CD8-positive, alpha-beta memory T cell (primary cell): ENCODE data around the gene CLEC11A. TPM values are rescaled to one million over a fixed set of nuclear protein-coding genes. Genes with fewer than 3 reads are reported as not detected.
"Not testable (repeated sequence)": the region's sequence is repeated elsewhere in the genome, so short reads cannot be mapped to it uniquely, and the experiment has no call there.

Experiments
- CTCF ChIA-PET: fragments of 350-600 bp; sonication (Branson Sonifier 250); formaldehyde crosslinking; loops from one replicate; lab custom pipeline; 2021; ENCODE audit warnings: antibody characterized with exemption; lab: Charles Lee
- POLR2A ChIA-PET: fragments of 350-600 bp; sonication (Branson Sonifier 250); formaldehyde crosslinking; loops from one replicate; lab custom pipeline; 2021; ENCODE audit warnings: antibody characterized with exemption; lab: Charles Lee
- DNase-seq, 5 donors: peaks; one replicate each; pipeline versions ENCODE4 v3.0.0 to v3.0.0-alpha.2; 2020 to 2022; ENCODE audit warnings: mixed read lengths in 1 of 5
- H3K27ac ChIP-seq: one replicate; pipeline ENCODE4 v1.7.0; 2013; ENCODE audit warnings: low read depth, mild to moderate bottlenecking, low read length, moderate library complexity
- H3K27me3 ChIP-seq: 2 replicates; pipeline ENCODE4 v1.7.0; 2013; ENCODE audit warnings: low read length, mild to moderate bottlenecking; ENCODE audit not compliant: insufficient read depth, poor library complexity, severe bottlenecking
- H3K36me3 ChIP-seq: 2 replicates; pipeline ENCODE4 v1.7.0; 2013; ENCODE audit warnings: mild to moderate bottlenecking, low read length, moderate library complexity; ENCODE audit not compliant: insufficient read depth
- H3K4me1 ChIP-seq: 2 replicates; pipeline ENCODE4 v1.7.0; 2013; ENCODE audit warnings: mild to moderate bottlenecking, low read length, moderate library complexity; ENCODE audit not compliant: insufficient read depth
- H3K4me3 ChIP-seq: 2 replicates; pipeline ENCODE4 v1.7.0; 2013; ENCODE audit warnings: mild to moderate bottlenecking, low read length
- H3K9me3 ChIP-seq: 2 replicates; pipeline ENCODE4 v1.7.0; 2013; ENCODE audit warnings: mild to moderate bottlenecking, low read length
- H3K27ac Mint-ChIP-seq, 8 donors: one replicate each; pipeline ENCODE4 v1.8.0; 2020 to 2021; ENCODE audit warnings: mixed read lengths in 8 of 8, mild to moderate bottlenecking in 6 of 8, inconsistent platforms in 3 of 8, moderate library complexity in 3 of 8
- H3K27me3 Mint-ChIP-seq, 2 donors: one replicate each; pipeline ENCODE4 v1.8.0; 2020 to 2021; ENCODE audit warnings: mixed read lengths in 2 of 2, mild to moderate bottlenecking in 1 of 2, moderate library complexity in 1 of 2
- H3K36me3 Mint-ChIP-seq, 3 donors: one replicate each; pipeline ENCODE4 v1.8.0; 2020 to 2021; ENCODE audit warnings: mixed read lengths in 3 of 3, inconsistent platforms in 1 of 3, mild to moderate bottlenecking in 1 of 3
- H3K4me1 Mint-ChIP-seq, 3 donors: one replicate each; pipeline ENCODE4 v1.8.0; 2020 to 2021; ENCODE audit warnings: mixed read lengths in 3 of 3, inconsistent platforms in 1 of 3, mild to moderate bottlenecking in 1 of 3
- H3K4me3 Mint-ChIP-seq, 7 donors: one replicate each; pipeline ENCODE4 v1.8.0; 2020 to 2021; ENCODE audit warnings: mixed read lengths in 7 of 7, mild to moderate bottlenecking in 6 of 7, moderate library complexity in 4 of 7, inconsistent platforms in 2 of 7
- H3K9me3 Mint-ChIP-seq, 5 donors: one replicate each; pipeline ENCODE4 v1.8.0; 2020 to 2022; ENCODE audit warnings: mixed read lengths in 5 of 5, mild to moderate bottlenecking in 3 of 5, moderate library complexity in 2 of 5, inconsistent platforms in 1 of 5
- polyA plus RNA-seq: library from polyadenylated mRNA; unstranded; fragments of 300-500 nt; fragmentation: Illumina TruSeq; gene quantifications from one replicate; pipeline ENCODE4 v1.2.3, GENCODE V29; 2021
- total RNA-seq, 2 experiments: library from RNA; stranded (reverse); gene quantifications; one replicate each; pipeline ENCODE4 v1.2.3, GENCODE V29; 2021

Gene CLEC11A
- total and polyA plus RNA-seq, 3 experiments from 2014 or later: 0.31 to 1.9 (median 0.53) TPM

GRCh38 chr19:50749490-50749889, 26.3 kb downstream of the CLEC11A start:
- ChIA-PET POLR2A (no interaction called here), CTCF (no interaction called here)
- no peak overlapping the region for H3K27ac Mint-ChIP-seq

DNA sequence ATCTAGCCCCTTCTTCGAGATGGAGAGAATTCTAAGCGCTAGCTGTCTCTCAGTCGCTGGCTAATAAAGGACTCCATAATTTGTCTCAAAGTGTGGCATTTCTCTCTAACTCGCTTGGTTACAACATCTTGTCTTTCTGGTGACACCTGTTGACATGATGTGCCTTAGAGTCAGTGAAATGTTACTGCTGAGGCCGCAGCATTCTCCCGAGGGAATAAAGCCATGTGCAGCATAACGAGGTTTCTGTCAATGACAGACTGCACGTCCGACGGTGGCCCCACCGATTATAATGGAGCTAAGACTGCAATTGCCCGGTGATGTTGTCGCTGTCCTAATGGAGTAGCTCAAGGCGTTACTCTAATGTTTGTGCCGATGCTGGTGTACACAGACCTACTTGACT, 26.8 kb downstream of the CLEC11A start:
- Mint-ChIP-seq H3K4me3 (no peak overlapping the region), H3K9me3 (peaks cover 0 to 3% (median 0%) of the 10 kb centered on the region in 5 donors), H3K36me3 (no peaks in the 10 kb centered on the region), H3K27me3 (peaks cover 12 to 24% of the 10 kb centered on the region in 2 donors), H3K27ac (no peak overlapping the region), H3K4me1 (no peaks in the 10 kb centered on the region)
- Histone ChIP-seq H3K4me1 (no peaks in the 10 kb centered on the region), H3K9me3 (no peaks in the 10 kb centered on the region), H3K27ac (no peak overlapping the region), H3K4me3 (no peak overlapping the region), H3K27me3 (no peaks in the 10 kb centered on the region), H3K36me3 (no peaks in the 10 kb centered on the region)
- POLR2A ChIA-PET: no interaction called here
- no peak for DNase-seq
- CTCF ChIA-PET: no interaction called here

More at GRCh38 chr19:50749490-50749889, 26.3 kb downstream of the CLEC11A start:
- no peaks in the 10 kb centered on the region for H3K27me3 ChIP-seq
- Mint-ChIP-seq H3K36me3 (no peaks in the 10 kb centered on the region), H3K27me3 (peaks cover 12 to 20% of the 10 kb centered on the region in 2 donors), H3K4me1 (no peaks in the 10 kb centered on the region), H3K9me3 (peaks cover 0 to 3% (median 0%) of the 10 kb centered on the region in 5 donors), H3K4me3 (no peak overlapping the region)
- no peaks in the 10 kb centered on the region for H3K4me1 ChIP-seq
- no peaks in the 10 kb centered on the region for H3K9me3 ChIP-seq
- no peak overlapping the region for H3K27ac ChIP-seq
- no peaks in the 10 kb centered on the region for H3K36me3 ChIP-seq
- no peak for DNase-seq
- no peak overlapping the region for H3K4me3 ChIP-seq

GRCh38 chr19:50753879-50754278, 30.7 kb downstream of the CLEC11A start:
- Mint-ChIP-seq H3K27ac (no peak overlapping the region), H3K4me1 (no peaks in the 10 kb centered on the region), H3K27me3 (peaks cover 18 to 24% of the 10 kb centered on the region in 2 donors), H3K4me3 (no peak overlapping the region), H3K36me3 (peaks cover 0 to 3% (median 0%) of the 10 kb centered on the region in 3 donors), H3K9me3 (peaks cover 0 to 2% (median 0%) of the 10 kb centered on the region in 5 donors)
- Histone ChIP-seq H3K4me3 (no peak overlapping the region), H3K9me3 (no peaks in the 10 kb centered on the region), H3K36me3 (no peaks in the 10 kb centered on the region), H3K4me1 (no peaks in the 10 kb centered on the region), H3K27me3 (no peaks in the 10 kb centered on the region), H3K27ac (no peak overlapping the region)
- no peak for DNase-seq
- ChIA-PET POLR2A (no interaction called here), CTCF (no interaction called here)

GRCh38 chr19:50756244-50756643, 33.1 kb downstream of the CLEC11A start:
- H3K27me3 ChIP-seq, H3K4me1 ChIP-seq, H3K36me3 Mint-ChIP-seq, H3K9me3 ChIP-seq, H3K27ac Mint-ChIP-seq, H3K9me3 Mint-ChIP-seq, POLR2A ChIA-PET, CTCF ChIA-PET, H3K36me3 ChIP-seq, H3K4me3 ChIP-seq, H3K4me1 Mint-ChIP-seq, H3K27ac ChIP-seq, H3K4me3 Mint-ChIP-seq, DNase-seq: not testable (repeated sequence)
- peaks cover 18 to 21% of the 10 kb centered on the region in 2 donors for H3K27me3 Mint-ChIP-seq

GRCh38 chr19:50757624-50758023, 34.5 kb downstream of the CLEC11A start:
- peaks cover 19 to 21% of the 10 kb centered on the region in 2 donors for H3K27me3 Mint-ChIP-seq
- H3K9me3 Mint-ChIP-seq, H3K9me3 ChIP-seq, H3K27me3 ChIP-seq, H3K27ac ChIP-seq, POLR2A ChIA-PET, H3K4me3 Mint-ChIP-seq, CTCF ChIA-PET, H3K4me1 ChIP-seq, DNase-seq, H3K4me1 Mint-ChIP-seq, H3K4me3 ChIP-seq, H3K36me3 ChIP-seq, H3K36me3 Mint-ChIP-seq: not testable (repeated sequence)
- peak overlapping the region in 1 of 8 donors; percentile 30 for H3K27ac Mint-ChIP-seq

DNA sequence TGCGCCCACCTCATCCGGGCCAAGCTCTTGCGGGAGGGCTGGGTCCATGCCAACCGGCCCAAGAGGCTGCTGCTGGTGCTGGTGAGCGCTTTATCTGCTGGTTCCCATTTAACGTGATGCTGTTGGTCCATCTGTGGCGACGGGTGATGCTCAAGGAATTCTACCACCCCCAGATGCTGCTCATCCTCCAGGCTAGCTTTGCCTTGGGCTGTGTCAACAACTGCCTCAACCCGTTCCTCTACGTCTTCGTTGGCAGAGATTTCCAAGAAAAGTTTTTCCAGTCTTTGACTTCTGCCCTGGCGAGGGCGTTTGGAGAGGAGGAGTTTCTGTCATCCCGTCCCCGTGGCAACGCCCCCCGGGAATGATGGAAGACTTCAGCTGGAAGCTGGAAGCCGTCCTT, 35.9 kb downstream of the CLEC11A start:
- POLR2A ChIA-PET, DNase-seq, H3K4me3 ChIP-seq, H3K27ac Mint-ChIP-seq, H3K9me3 Mint-ChIP-seq, H3K27ac ChIP-seq, H3K36me3 ChIP-seq, H3K9me3 ChIP-seq, H3K4me1 Mint-ChIP-seq, H3K4me1 ChIP-seq, H3K36me3 Mint-ChIP-seq, H3K27me3 ChIP-seq, H3K4me3 Mint-ChIP-seq: not testable (repeated sequence)
- H3K27me3 Mint-ChIP-seq: peaks cover 12 to 15% of the 10 kb centered on the region in 2 donors
- CTCF ChIA-PET: interaction anchor here (1.0 kb wide), 1 partner anchor 14 kb away, joined by 3 read pairs; no protein-coding TSS in a partner anchor

- POLR2A ChIA-PET: no interaction called here
- CTCF ChIA-PET: interaction anchor here (1.0 kb wide), 1 partner anchor 13 kb away, joined by 3 read pairs; no protein-coding TSS in a partner anchor
- no peaks in the 10 kb centered on the region for H3K9me3 ChIP-seq
Measured at GRCh38 chr19:50759886-50760285, 36.7 kb downstream of the CLEC11A start.

GRCh38 chr19:50761501-50761900, 38.3 kb downstream of the CLEC11A start:
- H3K4me3 ChIP-seq, H3K4me1 Mint-ChIP-seq, H3K27ac ChIP-seq, CTCF ChIA-PET, H3K36me3 ChIP-seq, H3K36me3 Mint-ChIP-seq, H3K4me1 ChIP-seq, POLR2A ChIA-PET, DNase-seq, H3K9me3 Mint-ChIP-seq, H3K27me3 ChIP-seq, H3K27ac Mint-ChIP-seq, H3K4me3 Mint-ChIP-seq, H3K9me3 ChIP-seq: not testable (repeated sequence)
- H3K27me3 Mint-ChIP-seq: peaks cover 18 to 20% of the 10 kb centered on the region in 2 donors

More at GRCh38 chr19:50759886-50760285, 36.7 kb downstream of the CLEC11A start:
- Histone ChIP-seq H3K27ac (no peak overlapping the region), H3K36me3 (no peaks in the 10 kb centered on the region), H3K4me3 (no peak overlapping the region), H3K27me3 (no peaks in the 10 kb centered on the region), H3K4me1 (no peaks in the 10 kb centered on the region)
- no peak for DNase-seq
- H3K4me3 Mint-ChIP-seq: no peak overlapping the region
- no peaks in the 10 kb centered on the region for H3K4me1 Mint-ChIP-seq
- peaks cover 0 to 7% (median 0%) of the 10 kb centered on the region in 5 donors for H3K9me3 Mint-ChIP-seq
- H3K36me3 Mint-ChIP-seq: peaks cover 0 to 3% (median 0%) of the 10 kb centered on the region in 3 donors
- H3K27me3 Mint-ChIP-seq: peaks cover 13 to 20% of the 10 kb centered on the region in 2 donors
- no peak overlapping the region for H3K27ac Mint-ChIP-seq
